Heart right ventricle (tissue), 16 donors: ENCODE results near the gene RTL10. TPM values are rescaled to one million over a fixed set of nuclear protein-coding genes. Genes with fewer than 3 reads are reported as not detected.

Source experiments
- ATAC-seq, 8 donors: fragments of 200-7000 bp; cut with Tn5 transposase; one replicate each; pipeline ENCODE4 v1.9.1; 2020; ENCODE audit warnings: mild to moderate bottlenecking in 8 of 8, moderate library complexity in 8 of 8, moderate number of reproducible peaks in 1 of 8
- DNase-seq, 2 donors: peaks; one replicate each; pipeline ENCODE4 v3.0.0-alpha.2; 2020
- H3K27ac ChIP-seq, 10 donors: fragments of 200-600 bp; sonication (generic) in 2 of 10; one replicate each; pipeline versions ENCODE4 v1.5.0 to v1.8.0; 2020 to 2022; ENCODE audit warnings: mild to moderate bottlenecking in 3 of 10
- H3K27me3 ChIP-seq, 7 donors: fragments of 200-600 bp; one replicate each; pipeline ENCODE4 v1.8.0; 2021 to 2022; ENCODE audit warnings: mild to moderate bottlenecking in 2 of 7
- H3K36me3 ChIP-seq, 9 donors: fragments of 200-600 bp; sonication (generic) in 1 of 9; one replicate each; pipeline versions ENCODE4 v1.5.0 to v1.8.0; 2020 to 2022; ENCODE audit warnings: mild to moderate bottlenecking in 2 of 9
- H3K4me1 ChIP-seq, 9 donors: fragments of 200-600 bp; sonication (generic) in 1 of 9; one replicate each; pipeline versions ENCODE4 v1.5.0 to v1.8.0; 2020 to 2022; ENCODE audit warnings: mild to moderate bottlenecking in 4 of 9
- H3K4me3 ChIP-seq, 10 donors: fragments of 200-600 bp; sonication (generic) in 2 of 10; one replicate each; pipeline versions ENCODE4 v1.5.0 to v1.8.0; 2020 to 2022; ENCODE audit warnings: mild to moderate bottlenecking in 7 of 10, moderate library complexity in 2 of 10
- H3K9me3 ChIP-seq, 11 donors: fragments of 200-600 bp in 10 of 11; sonication (generic) in 2 of 11; one replicate each; pipeline versions ENCODE4 v1.5.0 to v1.8.0; 2013 to 2022; ENCODE audit warnings: mild to moderate bottlenecking in 2 of 11, control low read depth in 1 of 11, moderate library complexity in 1 of 11
- WGBS, 2 donors: extraction: QIAGEN DNeasy Blood & Tissue Kit; methylation state at CpG; one replicate each; pipeline ENCODE4 v1.1.7; 2013; ENCODE audit warnings: inconsistent platforms in 1 of 2; 5-methylcytosine and 5-hydroxymethylcytosine counted together
- intact Hi-C, 10 donors: fragments of 100-400 bp; cut with DNase I; formaldehyde crosslinking; loops; one replicate each; pipeline versions ENCODE4 v1.11.1 to v1.14.2; 2022
- polyA plus RNA-seq, 2 donors: library from polyadenylated mRNA; stranded (reverse); fragments of 200-250 nt; gene quantifications; one replicate each; pipeline ENCODE4 v1.2.3, GENCODE V29; 2013
- total RNA-seq, 10 donors: library from RNA; stranded (reverse); fragmentation: NEBNext Ultra II Directional in 3 of 10; extraction: Animal tissue kit (Norgen Biotek cat#: 25700) in 3 of 10; gene quantifications; one replicate each; pipeline versions ENCODE4 v1.2.1 to v1.2.4, GENCODE V29; 2021 to 2023
- TF ChIP-seq, protein P1 (sequence below), 9 donors: fragments of 200-600 bp; sonication (generic) in 2 of 9; IDR thresholded peaks; one replicate each; pipeline versions ENCODE4 v1.5.0 to v1.8.0; 2021 to 2022; ENCODE audit warnings: antibody characterized with exemption in 9 of 9, mild to moderate bottlenecking in 5 of 9, moderate library complexity in 1 of 9
- donor health status: Arrhythmogenic right ventricular cardiomyopathy.
- donor health status: ischemic (EF 13 %, LVEDD 7.1; RV severe dilation, severe dysfunction).
- donor health status: healthy with polysubstance abuse.
- donor health status: DM: no; HTN: yes; CAD: no.
- donor health status: DM: no; HTN: no; CAD: no.
- donor health status: ischemic (EF 25% LVEDD 6.9; RV normal size, moderate dysfunction).
- donor health status: ischemic (EF 25% LVEDD 5.7; RV mildly dilated, moderate dysfunction).
- donor health status: healthy.
- donor health status: DM: yes; HTN: yes; CAD: no.
- donor health status: Ischemic cardiomyopathy.
- donor health status: ischemic (EF 35%, LVEDD 5.7; RV mildly dilated, moderate dysfunction).
- donor health status: nonischemic (EF 11% LVEDD 7.7; RV severe dilation, severe dysfunction).
- donor health status: DM: yes; HTN: yes; CAD: no.
- donor health status: PGD.
- donor health status: ischemic (EF 29% LVEDD 5.4; RV normal size, mild dysfunction).
- donor health status: nonischemic (EF 23%, LVEDD 6.1; RV moderate dilation, normal function).

RTL10 gene
- total and polyA plus RNA-seq, 12 donors: 4.0 to 12.0 (median 7.1) TPM

DNA sequence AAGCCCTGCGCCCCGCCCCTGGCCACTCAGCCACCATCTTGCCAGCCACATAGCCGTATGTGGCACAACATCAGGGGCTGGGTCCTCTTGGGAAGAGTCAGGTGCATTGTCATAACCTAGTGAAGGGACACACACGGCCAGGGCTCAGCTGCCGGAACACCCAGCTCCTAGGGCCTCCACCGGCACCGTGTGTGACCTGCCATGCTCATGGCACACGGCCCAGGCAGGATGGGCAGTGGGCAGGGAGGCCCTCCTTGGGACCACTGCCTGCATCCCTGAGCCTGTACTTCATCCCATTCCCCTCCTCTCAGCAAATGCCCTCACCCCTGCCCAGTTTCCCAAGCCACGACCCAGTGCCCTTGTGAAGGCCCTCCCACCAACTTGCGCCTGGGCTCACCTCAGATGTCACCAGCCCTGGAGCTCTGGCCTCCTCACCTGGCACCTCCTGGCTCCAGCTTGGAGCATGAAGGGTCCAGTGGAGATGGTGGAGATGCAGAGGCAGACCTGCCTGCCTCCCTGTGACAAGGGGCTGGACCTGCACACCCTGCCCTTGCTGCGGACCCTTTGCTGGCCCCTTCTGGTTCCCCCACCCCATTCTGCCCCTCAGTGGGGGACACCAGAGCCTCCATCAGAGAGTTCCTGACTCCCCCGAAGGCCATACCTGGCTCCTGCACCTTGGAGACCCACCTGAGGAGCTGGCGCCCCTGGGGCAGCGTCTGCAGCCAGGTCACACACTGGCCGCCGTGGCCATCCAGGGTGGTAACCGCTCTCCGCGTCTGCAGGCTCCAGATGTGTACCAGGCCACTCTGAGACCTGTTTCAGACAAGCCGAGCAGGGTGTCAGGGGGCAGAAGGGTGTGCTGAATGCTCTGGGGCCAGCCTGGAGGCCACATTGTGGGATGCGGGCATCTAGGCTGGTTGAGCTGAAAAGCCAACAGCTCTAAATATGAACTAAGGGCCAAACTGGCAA, 34.5 kb downstream of the RTL10 start:
- no peak overlapping the region for H3K27ac ChIP-seq
- ATAC-seq: no peak
- H3K36me3 ChIP-seq: no peaks in the 10 kb centered on the region
- H3K27me3 ChIP-seq: no peaks in the 10 kb centered on the region
- DNase-seq: no peak
- TF ChIP-seq, protein P1, sequence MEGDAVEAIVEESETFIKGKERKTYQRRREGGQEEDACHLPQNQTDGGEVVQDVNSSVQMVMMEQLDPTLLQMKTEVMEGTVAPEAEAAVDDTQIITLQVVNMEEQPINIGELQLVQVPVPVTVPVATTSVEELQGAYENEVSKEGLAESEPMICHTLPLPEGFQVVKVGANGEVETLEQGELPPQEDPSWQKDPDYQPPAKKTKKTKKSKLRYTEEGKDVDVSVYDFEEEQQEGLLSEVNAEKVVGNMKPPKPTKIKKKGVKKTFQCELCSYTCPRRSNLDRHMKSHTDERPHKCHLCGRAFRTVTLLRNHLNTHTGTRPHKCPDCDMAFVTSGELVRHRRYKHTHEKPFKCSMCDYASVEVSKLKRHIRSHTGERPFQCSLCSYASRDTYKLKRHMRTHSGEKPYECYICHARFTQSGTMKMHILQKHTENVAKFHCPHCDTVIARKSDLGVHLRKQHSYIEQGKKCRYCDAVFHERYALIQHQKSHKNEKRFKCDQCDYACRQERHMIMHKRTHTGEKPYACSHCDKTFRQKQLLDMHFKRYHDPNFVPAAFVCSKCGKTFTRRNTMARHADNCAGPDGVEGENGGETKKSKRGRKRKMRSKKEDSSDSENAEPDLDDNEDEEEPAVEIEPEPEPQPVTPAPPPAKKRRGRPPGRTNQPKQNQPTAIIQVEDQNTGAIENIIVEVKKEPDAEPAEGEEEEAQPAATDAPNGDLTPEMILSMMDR (IDR thresholded peaks at IDR 0.05): no peak
- intact Hi-C loops: no loop called here
- H3K4me1 ChIP-seq: no peaks in the 10 kb centered on the region
- no peak overlapping the region for H3K4me3 ChIP-seq
- WGBS, 2 donors: 95% methylated on average over 21 of the region's 21 CpGs
- no peaks in the 10 kb centered on the region for H3K9me3 ChIP-seq

DNA sequence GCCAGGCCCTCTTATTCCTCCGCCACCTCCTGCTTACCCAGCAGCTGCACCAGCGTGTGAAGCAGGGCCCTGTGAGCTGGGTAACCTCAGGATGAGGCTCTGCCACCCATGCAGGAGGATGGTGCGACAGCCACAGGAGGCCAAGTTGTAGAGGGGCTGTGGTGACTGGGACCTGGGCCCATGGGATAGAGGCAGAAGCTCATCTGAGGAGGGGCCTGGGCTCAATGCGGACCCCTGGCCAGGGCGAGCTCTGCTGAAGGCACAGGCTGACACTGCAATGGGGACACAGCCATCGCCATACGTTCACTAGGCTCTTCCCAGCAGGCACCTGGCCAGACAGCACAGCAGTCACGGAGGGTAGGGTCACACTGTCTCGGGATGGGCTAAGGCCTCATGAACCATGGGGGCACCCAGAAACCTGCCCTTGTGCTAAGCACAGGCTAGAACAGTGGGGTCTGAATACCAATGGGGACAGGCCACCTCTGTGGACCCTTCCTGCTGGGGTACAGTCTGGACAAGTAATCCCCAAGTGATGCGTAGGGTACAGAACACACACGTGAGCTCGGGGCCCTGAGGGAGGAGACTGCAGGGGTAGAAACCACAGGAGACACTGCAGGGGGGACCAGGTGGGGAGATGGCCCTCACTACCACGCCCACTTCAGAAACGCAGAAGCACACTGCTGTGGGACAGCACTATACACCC, 35.3 kb downstream of the RTL10 start:
- TF ChIP-seq, protein P1 (IDR thresholded peaks at IDR 0.05): no peak
- Histone ChIP-seq H3K9me3 (no peaks in the 10 kb centered on the region), H3K4me3 (no peak overlapping the region), H3K27me3 (no peaks in the 10 kb centered on the region), H3K4me1 (no peaks in the 10 kb centered on the region), H3K27ac (no peak overlapping the region), H3K36me3 (no peaks in the 10 kb centered on the region)
- no peak for ATAC-seq
- no peak for DNase-seq
- WGBS, 2 donors: 97% methylated on average over 14 of the region's 14 CpGs
- intact Hi-C loops: no loop called here

DNA sequence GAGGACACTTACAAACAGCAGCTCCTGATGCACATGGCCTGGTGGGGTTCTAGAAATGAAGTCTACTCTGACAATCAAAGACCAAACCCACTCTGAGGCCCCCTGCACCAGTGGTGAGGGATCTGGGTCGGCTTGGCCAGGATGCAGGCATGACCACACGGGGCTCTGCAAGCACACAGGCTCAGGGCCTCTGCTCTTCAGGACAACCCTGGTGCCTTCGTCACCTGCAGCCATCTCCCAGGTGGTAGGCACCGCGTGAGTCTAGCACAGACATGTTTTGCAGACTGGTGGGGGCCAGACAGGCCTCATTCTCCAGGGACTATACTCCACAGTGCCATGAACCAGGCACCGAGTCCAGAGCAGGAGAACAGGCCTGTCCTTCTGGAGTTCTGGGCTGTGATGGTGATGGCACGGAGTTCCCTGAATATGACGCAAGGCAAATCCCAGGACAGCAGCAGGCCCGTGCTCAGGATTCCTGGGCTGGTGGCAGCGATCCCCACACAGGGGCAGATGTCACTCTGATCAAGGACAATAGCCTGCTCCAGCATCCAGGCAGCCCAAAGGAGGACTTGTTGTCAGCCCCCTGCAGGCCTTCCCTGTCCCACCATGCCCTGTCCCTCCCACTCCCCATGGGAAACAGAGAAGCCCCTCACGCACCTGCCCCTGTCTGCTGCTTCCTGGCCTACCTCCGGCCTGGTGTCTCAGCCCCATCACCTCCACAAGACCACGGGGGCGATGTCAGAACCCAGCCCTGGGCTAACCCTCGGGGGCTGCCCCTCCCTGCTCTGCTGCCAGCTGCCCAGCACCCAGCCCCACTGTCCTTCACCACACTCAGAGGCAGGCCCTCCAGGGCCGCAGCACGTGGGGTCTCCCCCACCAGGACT, 36.1 kb downstream of the RTL10 start:
- intact Hi-C loops: no loop called here
- no peak overlapping the region for H3K4me3 ChIP-seq
- WGBS, 2 donors: 91% methylated on average over 17 of the region's 17 CpGs
- DNase-seq: no peak
- no peaks in the 10 kb centered on the region for H3K9me3 ChIP-seq
- H3K4me1 ChIP-seq: no peaks in the 10 kb centered on the region
- H3K27ac ChIP-seq: no peak overlapping the region
- no peaks in the 10 kb centered on the region for H3K36me3 ChIP-seq
- no peak for ATAC-seq
- TF ChIP-seq, protein P1 (IDR thresholded peaks at IDR 0.05): no peak
- no peaks in the 10 kb centered on the region for H3K27me3 ChIP-seq
